Gastroesophageal sphincter (tissue), 4 donors: ENCODE data around the gene RFC1. TPM values are rescaled to one million over a fixed set of nuclear protein-coding genes. Genes with fewer than 3 reads are reported as not detected.

Experiments
- ATAC-seq: fragments of 150-250 bp; one replicate; pipeline ENCODE4 v1.9.1; 2016; ENCODE audit warnings: mild to moderate bottlenecking, moderate library complexity
- H3K27ac ChIP-seq, 4 donors: fragments of 200-600 bp; sonication (generic) in 3 of 4; 1 replicate in 3 of 4; 2 replicates in 1 of 4; pipeline ENCODE4 v1.5.1; 2016 to 2019
- H3K27me3 ChIP-seq: fragments of 200-600 bp; sonication (generic); one replicate; pipeline ENCODE4 v1.5.1; 2019
- H3K36me3 ChIP-seq, 2 donors: fragments of 200-600 bp; sonication (generic); one replicate each; pipeline ENCODE4 v1.5.1; 2019; ENCODE audit warnings: control low read depth in 1 of 2
- H3K4me1 ChIP-seq, 3 donors: fragments of 200-600 bp; sonication (generic); 1 replicate in 2 of 3; 2 replicates in 1 of 3; pipeline ENCODE4 v1.5.1; 2016 to 2019; ENCODE audit warnings: control low read depth in 2 of 3
- H3K4me3 ChIP-seq, 2 donors: fragments of 200-600 bp; sonication (generic); one replicate each; pipeline ENCODE4 v1.5.1; 2019; ENCODE audit warnings: mild to moderate bottlenecking in 1 of 2, moderate library complexity in 1 of 2
- H3K9me3 ChIP-seq, 3 donors: fragments of 200-600 bp; sonication (generic); one replicate each; pipeline ENCODE4 v1.5.1; 2017 to 2019; ENCODE audit warnings: control low read depth in 2 of 3
- CTCF ChIP-seq, 4 experiments: fragments of 200-600 bp in 2 of 4; fragments of 450-650 bp in 2 of 4; sonication (generic) in 1 of 4; IDR thresholded peaks; one replicate each; pipeline ENCODE4 v1.5.1; 2017 to 2019; ENCODE audit warnings: antibody characterized with exemption in 4 of 4, mild to moderate bottlenecking in 2 of 4, moderate library complexity in 2 of 4
- EP300 ChIP-seq: sonication (generic); formaldehyde crosslinking; IDR thresholded peaks from one replicate; pipeline ENCODE4 v1.6.1; 2017; ENCODE audit warnings: antibody characterized with exemption, mild to moderate bottlenecking
- POLR2A ChIP-seq, 2 donors: fragments of 450-650 bp; IDR thresholded peaks; one replicate each; pipeline ENCODE4 v1.6.1; 2017; ENCODE audit warnings: antibody characterized with exemption in 2 of 2, mild to moderate bottlenecking in 2 of 2, moderate library complexity in 1 of 2
- POLR2AphosphoS5 ChIP-seq: sonication (generic); formaldehyde crosslinking; IDR thresholded peaks from one replicate; pipeline ENCODE4 v1.6.1; 2017; ENCODE audit warnings: antibody characterized with exemption
- WGBS, 2 donors: methylation state at CpG; one replicate each; pipeline ENCODE4 v1.1.5; 2018; ENCODE audit warnings: low coverage in 1 of 2; 5-methylcytosine and 5-hydroxymethylcytosine counted together
- total RNA-seq, 4 donors: library from RNA; depleted of rRNA; stranded (reverse); fragments of >200 nt; gene quantifications; one replicate each; pipeline ENCODE4 v1.1.0, GENCODE V29; 2016

RFC1 gene
- total RNA-seq, 4 donors from 2014 or later: 37.1 to 51.8 (median 41.0) TPM

- H3K36me3 ChIP-seq: peaks cover 0 to 14% of the 10 kb centered on the region in 2 donors
- no peaks in the 10 kb centered on the region for H3K27me3 ChIP-seq
- ATAC-seq: no peak
- TF ChIP-seq POLR2AphosphoS5: no peak
- no peaks in the 10 kb centered on the region for H3K9me3 ChIP-seq
- H3K4me3 ChIP-seq: no peak overlapping the region
- 75 to 83% methylated on average over 1 to 2 of the region's 2 CpGs for WGBS, 2 donors
- H3K4me1 ChIP-seq: no peaks in the 10 kb centered on the region
- no peak overlapping the region for H3K27ac ChIP-seq
These were observed 35.0 kb downstream of the RFC1 start for GRCh38 chr4:39331191-39331590.

- WGBS, 2 donors: 87 to 100% methylated on average over 1 of the region's 1 CpG
- Histone ChIP-seq H3K36me3 (peaks cover 0 to 23% of the 10 kb centered on the region in 2 donors), H3K4me3 (no peak overlapping the region), H3K27me3 (no peaks in the 10 kb centered on the region), H3K27ac (no peak overlapping the region), H3K9me3 (no peaks in the 10 kb centered on the region), H3K4me1 (no peaks in the 10 kb centered on the region)
- TF ChIP-seq POLR2A (IDR thresholded peaks at IDR 0.05): no peak
- TF ChIP-seq POLR2AphosphoS5: no peak
- no peak for TF ChIP-seq CTCF (IDR thresholded peaks at IDR 0.05)
- TF ChIP-seq EP300: no peak
- ATAC-seq: no peak
These were observed 35.8 kb downstream of the RFC1 start for GRCh38 chr4:39330353-39330752.

GRCh38 chr4:39326468-39326977 is 39.6 kb downstream of the RFC1 start:
- Histone ChIP-seq H3K9me3 (no peaks in the 10 kb centered on the region), H3K4me3 (no peak overlapping the region), H3K27me3 (no peaks in the 10 kb centered on the region), H3K4me1 (no peaks in the 10 kb centered on the region), H3K27ac (no peak overlapping the region), H3K36me3 (peaks cover 0 to 47% of the 10 kb centered on the region in 2 donors)
- TF ChIP-seq EP300: no peak
- TF ChIP-seq CTCF (IDR thresholded peaks at IDR 0.05): no peak
- no peak for TF ChIP-seq POLR2A (IDR thresholded peaks at IDR 0.05)
- TF ChIP-seq POLR2AphosphoS5: no peak
- ATAC-seq: no peak
- WGBS, 2 donors: 93 to 100% methylated on average over 2 of the region's 2 CpGs

GRCh38 chr4:39324897-39325613 is 41.1 kb downstream of the RFC1 start:
- TF ChIP-seq CTCF (IDR thresholded peaks at IDR 0.05) (no peak), POLR2A (IDR thresholded peaks at IDR 0.05) (no peak), EP300 (no peak)
- Histone ChIP-seq H3K9me3 (no peaks in the 10 kb centered on the region), H3K4me3 (no peak overlapping the region), H3K36me3 (peaks cover 0 to 61% of the 10 kb centered on the region in 2 donors), H3K27me3 (no peaks in the 10 kb centered on the region), H3K27ac (no peak overlapping the region), H3K4me1 (no peaks in the 10 kb centered on the region)
- 80 to 97% methylated on average over 3 to 4 of the region's 4 CpGs for WGBS, 2 donors
- no peak for ATAC-seq

- WGBS, 2 donors: 92 to 96% methylated on average over 2 of the region's 2 CpGs
- H3K4me1 ChIP-seq: no peaks in the 10 kb centered on the region
- no peaks in the 10 kb centered on the region for H3K27me3 ChIP-seq
- H3K9me3 ChIP-seq: no peaks in the 10 kb centered on the region
- no peak for TF ChIP-seq POLR2AphosphoS5
- no peak for TF ChIP-seq CTCF (IDR thresholded peaks at IDR 0.05)
- TF ChIP-seq POLR2A (IDR thresholded peaks at IDR 0.05): no peak
- TF ChIP-seq EP300: no peak
- ATAC-seq: no peak
- H3K36me3 ChIP-seq: peaks cover 2 to 67% of the 10 kb centered on the region in 2 donors
- H3K4me3 ChIP-seq: no peak overlapping the region
- H3K27ac ChIP-seq: no peak overlapping the region
These were observed 41.7 kb downstream of the RFC1 start for GRCh38 chr4:39324446-39324845.
